ENCODE measurements around the gene MAP3K13.
A peak's percentile ranks its signal among the peaks of the same experiment; 100 is the strongest.
"Not testable (repeated sequence)": the region's sequence is repeated elsewhere in the genome, so short reads cannot be mapped to it uniquely, and the experiment has no call there.

MAP3K13 gene

DNA sequence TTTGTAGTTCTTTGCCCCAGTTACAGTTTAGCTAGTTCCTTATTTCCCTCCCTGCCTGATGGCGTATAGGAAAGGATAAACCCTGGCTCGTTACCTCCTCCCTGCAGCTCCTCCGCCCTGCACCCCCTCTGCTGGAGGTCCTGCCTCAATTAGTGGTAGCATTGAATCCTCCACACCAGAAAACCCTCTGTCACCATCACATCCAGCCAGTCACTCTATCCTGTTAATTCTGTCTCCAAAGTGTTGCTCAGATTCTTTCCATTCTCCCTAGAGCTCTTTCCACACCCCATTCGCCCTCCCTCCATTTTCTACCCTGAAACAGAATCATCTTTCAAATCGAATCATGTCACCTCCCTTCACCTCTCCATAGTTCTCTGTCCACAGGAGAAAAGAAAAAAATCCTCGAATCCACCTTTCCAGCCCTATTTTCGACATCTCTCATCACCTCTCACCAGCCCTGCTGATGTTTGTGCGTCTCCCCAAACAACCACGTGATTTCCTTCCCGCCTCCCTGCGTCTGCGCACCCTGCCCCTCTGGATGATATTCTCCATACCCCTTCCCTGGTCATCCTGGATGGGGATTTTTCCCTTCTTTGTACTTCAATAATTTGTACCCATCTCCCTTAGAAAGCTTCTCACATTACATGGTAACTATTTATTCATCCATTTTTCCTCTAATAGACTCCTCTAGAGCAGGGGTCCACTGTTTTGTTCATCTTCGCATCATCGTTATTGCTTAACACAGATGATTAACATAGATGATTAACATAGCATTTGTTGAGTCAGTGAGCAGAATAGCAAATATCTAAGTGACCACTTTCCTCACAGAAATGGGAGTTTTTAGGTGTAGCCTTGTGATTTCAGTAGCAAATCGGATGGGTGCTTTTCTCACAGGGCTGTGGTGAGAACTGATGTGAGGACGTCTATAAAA is 37.1 kb downstream of the MAP3K13 start:
- no peak for DNase-seq (ENCODE audit: low spot score)

GRCh38 chr3:185400866-185401265 is 37.9 kb downstream of the MAP3K13 start:
- no peak for DNase-seq (ENCODE audit: low spot score)

GRCh38 chr3:185401319-185401955 is 38.5 kb downstream of the MAP3K13 start:
- peak; percentile 69 for DNase-seq (ENCODE audit: low spot score)

DNA sequence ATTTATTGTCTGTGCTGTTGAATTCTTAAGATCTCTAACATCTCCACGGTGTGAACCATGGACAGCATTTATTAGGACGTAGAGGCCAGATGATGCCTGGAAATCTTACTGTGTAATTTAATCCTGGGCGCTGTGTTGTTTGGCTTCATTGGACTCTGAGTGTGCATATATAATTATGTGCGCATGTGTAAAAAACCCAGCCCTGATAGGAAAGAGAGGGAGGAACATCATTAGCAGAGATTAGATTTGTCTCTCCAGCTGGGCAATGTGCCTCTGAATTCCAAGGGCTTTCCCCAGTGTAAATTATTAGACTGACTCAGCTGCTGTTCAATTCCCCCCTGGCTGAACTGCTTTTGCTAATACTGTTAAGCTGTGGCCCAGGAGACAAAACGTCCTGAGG is 39.6 kb downstream of the MAP3K13 start:
- DNase-seq (ENCODE audit: low spot score): peak; percentile 75

GRCh38 chr3:185403002-185403401 is 40.1 kb downstream of the MAP3K13 start:
- DNase-seq (ENCODE audit: low spot score): no peak

DNA sequence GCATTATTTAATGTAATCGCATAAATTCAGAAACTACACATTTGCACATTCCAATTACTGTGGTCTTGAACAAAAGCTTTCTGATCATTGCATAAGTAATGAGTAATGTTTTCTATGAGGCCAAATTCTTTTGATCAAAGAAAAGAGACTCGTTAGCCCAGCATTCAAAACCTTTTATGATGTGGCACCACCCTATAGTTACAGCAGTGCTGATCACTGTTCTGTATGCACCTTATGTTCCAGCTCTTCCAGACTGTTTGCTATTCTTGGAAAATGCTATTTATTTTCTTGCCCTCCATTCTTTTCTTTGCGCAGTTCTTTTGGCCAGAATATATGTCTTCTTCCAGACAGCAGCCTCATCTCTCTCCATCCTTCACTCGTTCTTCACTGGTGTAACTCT is 42.3 kb downstream of the MAP3K13 start:
- no peak for DNase-seq (ENCODE audit: low spot score)

GRCh38 chr3:185405664-185406063 is 42.7 kb downstream of the MAP3K13 start:
- no peak for DNase-seq (ENCODE audit: low spot score)

- DNase-seq (ENCODE audit: low spot score): no peak
Observed at GRCh38 chr3:185406121-185406620, 43.2 kb downstream of the MAP3K13 start.

GRCh38 chr3:185409957-185410356 is 47.0 kb downstream of the MAP3K13 start:
- no peak for DNase-seq (ENCODE audit: low spot score)

- DNase-seq (ENCODE audit: low spot score): no peak
Observed at GRCh38 chr3:185411133-185411532, 48.2 kb downstream of the MAP3K13 start.

- DNase-seq (ENCODE audit: low spot score): no peak
Observed at GRCh38 chr3:185416513-185416912, 53.6 kb downstream of the MAP3K13 start.

- not testable (repeated sequence) for DNase-seq (ENCODE audit: low spot score)
Observed at GRCh38 chr3:185418561-185418977, 55.6 kb downstream of the MAP3K13 start.

DNA sequence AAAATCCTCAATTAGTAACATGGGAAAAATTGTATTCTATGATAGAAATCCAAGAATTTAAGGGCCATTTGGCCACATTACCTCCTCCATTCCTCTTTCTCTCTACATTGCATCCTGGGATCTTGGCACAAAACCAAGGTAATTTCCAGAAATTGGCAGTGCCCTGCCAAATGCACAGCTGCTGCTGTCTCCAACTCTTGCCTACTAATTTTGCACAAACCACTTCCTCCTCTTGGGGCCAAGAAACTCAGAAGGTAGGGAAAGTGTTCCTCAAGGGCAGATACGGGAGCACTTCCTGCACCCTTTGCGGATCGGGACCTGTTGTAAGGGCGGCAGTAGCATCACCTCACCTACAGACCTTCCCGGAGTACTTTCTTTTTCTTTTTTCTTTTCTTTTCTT is 57.8 kb downstream of the MAP3K13 start:
- no peak for DNase-seq (ENCODE audit: low spot score)

DNA sequence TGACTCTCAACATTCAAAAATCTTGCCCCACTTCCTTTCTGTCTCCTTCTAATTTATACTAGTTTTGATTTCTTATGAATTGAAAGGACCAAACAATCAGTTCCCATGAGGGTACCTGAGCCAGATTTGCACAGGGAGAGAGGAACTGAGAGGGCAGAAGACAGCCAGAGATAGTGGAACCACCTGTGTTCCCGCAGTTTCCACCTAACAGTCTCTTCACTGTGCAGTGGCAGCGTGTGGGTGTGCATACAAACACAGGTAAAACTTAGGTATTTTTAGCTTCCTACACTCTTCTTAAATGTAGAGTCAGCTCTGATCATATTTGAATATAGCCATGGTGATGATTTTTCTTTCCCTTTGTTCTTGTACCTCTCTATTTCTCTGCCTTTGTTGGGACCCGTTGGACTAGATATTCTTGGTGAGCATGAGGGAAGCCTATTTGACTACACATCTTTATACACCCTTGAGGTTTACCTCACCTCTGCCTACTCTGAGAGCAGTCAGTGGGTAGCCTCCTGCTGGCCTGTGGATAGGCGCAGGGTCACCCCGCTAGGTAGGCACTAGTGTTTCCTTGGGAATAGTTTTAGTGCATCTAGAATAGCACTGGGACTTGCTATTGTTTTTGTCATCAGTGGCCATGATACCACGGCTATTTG is 58.8 kb downstream of the MAP3K13 start:
- DNase-seq (ENCODE audit: low spot score): no peak

DNA sequence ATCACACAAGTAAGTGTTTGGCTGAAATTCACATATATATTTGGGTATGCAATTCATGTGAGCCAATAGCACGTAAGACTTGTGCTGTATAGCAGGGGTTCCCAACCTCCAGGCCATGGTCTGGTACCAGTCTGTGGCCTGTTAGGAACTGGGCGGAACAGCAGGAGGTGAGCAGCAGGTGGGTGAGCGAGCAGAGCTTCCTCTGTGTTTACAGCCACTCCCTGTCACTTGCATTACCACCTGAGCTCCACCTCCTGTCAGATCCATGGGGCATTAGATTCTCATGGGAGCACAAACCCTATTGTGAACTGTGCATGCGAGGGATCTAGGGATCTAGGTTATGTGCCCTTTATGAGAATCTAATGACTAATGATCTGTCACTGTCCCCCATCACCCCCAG is 59.7 kb downstream of the MAP3K13 start:
- no peak for DNase-seq (ENCODE audit: low spot score)

DNA sequence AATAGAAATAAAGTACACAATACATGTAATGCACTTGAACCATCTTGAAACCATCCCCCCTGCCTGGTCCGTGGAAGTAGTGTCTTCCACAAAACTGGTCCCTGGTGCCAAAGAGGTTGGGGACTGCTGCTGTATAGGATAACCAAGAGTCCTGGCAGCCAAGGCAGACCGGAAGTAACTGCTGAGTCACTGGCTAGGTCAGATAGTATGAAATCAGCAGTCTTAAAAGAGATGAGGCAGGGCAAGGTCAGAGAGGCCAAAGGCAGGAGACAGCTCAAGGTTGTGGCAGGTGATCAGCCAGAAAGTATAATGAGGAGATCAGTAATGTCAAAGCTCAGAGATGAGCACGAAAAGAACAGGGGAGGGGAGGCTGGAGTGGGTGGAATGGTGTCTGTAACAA is 60.2 kb downstream of the MAP3K13 start:
- no peak for DNase-seq (ENCODE audit: low spot score)

DNA sequence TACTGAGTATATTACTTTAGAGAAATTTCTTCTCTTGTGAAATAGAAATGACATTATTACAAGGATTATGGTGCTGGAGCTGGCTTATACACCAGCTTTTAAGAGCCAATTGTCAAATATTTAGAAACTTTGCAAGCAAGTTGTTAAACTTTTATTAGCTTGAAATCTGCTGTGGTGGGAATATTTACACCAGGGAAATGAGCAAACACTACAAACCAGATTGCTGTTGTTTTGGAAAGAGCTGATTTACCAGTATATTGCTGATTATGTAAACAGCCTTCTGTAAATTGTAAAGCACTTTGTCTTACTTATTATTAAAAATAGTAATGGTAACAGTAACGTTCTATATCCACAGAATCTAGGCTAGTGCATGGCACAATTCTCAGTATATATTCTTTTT is 61.5 kb downstream of the MAP3K13 start:
- DNase-seq (ENCODE audit: low spot score): no peak

DNA sequence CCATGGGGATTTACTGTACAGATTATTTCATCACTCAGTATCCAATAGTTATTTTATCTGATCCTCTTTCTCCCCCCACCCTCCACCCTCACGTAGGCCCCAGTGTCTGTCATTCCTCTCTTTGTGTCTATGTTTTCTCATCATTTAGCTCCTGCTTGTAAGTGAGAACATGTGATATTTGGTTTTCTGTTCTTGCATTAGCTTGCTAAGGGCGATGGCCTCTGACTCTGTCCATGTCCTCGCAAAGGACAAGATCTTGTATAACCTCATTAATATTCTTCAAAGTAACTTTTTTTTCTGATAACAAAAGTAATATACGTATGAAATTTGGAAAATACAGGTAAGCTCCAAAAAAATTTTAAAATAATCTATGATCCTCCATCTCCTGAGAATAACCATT is 67.4 kb downstream of the MAP3K13 start:
- no peak for DNase-seq (ENCODE audit: low spot score)

GRCh38 chr3:185439745-185440466 is 77.0 kb downstream of the MAP3K13 start:
- no peak for DNase-seq (ENCODE audit: low spot score)

DNA sequence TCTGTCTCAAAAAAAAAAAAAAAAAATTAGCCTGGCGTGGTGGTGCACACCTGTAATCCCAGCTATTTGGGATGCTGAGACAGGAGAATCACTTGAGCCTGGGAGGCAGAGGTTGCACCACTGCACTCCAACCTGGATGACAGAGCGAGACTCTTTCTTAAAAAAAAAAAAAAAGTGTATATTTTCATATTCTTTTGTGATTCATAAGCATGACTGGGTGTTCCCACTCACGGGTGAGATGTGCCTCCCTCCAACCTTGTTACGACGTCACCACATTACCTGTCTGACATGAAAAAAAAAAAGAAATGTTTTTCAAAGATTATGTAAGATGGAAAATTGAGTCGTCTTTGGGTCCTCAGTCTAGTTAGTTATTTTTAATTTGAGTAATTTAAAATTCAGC is 79.1 kb downstream of the MAP3K13 start:
- no peak for DNase-seq (ENCODE audit: low spot score)

GRCh38 chr3:185444329-185444728 is 81.4 kb downstream of the MAP3K13 start:
- no peak for DNase-seq (ENCODE audit: low spot score)

DNA sequence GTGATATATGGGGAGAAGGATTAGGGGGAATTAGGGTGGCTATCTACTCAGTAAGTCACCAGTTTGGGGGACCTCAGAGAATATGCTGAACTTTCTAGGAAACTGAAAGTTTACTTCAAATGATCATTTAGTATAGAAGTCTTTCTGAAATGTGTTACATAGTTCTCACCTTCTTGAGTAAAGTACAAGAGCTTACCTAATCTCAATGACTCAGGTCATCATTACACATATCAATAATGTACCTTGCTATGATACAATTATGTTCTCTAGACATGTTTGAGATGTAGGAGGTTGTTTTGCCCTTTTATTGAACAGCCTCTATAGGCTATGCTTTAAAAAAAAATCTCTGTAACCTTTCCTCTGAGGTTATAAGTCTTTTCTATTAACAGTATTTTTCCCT is 85.2 kb downstream of the MAP3K13 start:
- DNase-seq (ENCODE audit: low spot score): no peak

Data from D341Med (cell line).